Parathyroid adenoma (tissue), 2 donors: ENCODE results near the gene GALNT9.

Experiments used
- H2AFZ ChIP-seq: fragments of 300-600 bp; sonication (generic); one replicate; pipeline ENCODE4 v1.7.0; 2017; ENCODE audit warnings: antibody characterized with exemption, mild to moderate bottlenecking
- H3K27ac ChIP-seq: fragments of 300-600 bp; sonication (generic); one replicate; pipeline ENCODE4 v1.7.0; 2017
- H3K27me3 ChIP-seq: fragments of 300-600 bp; sonication (generic); one replicate; pipeline ENCODE4 v1.7.0; 2017; ENCODE audit warnings: low read length; ENCODE audit not compliant: control insufficient read depth, insufficient read depth
- H3K36me3 ChIP-seq: fragments of 300-600 bp; sonication (generic); one replicate; pipeline ENCODE4 v1.7.0; 2017; ENCODE audit warnings: low read length; ENCODE audit not compliant: control insufficient read depth, insufficient read depth
- H3K4me1 ChIP-seq: fragments of 300-600 bp; sonication (generic); one replicate; pipeline ENCODE4 v1.7.0; 2017; ENCODE audit warnings: control low read depth
- H3K4me2 ChIP-seq: fragments of 300-600 bp; sonication (generic); one replicate; pipeline ENCODE4 v1.7.0; 2017; ENCODE audit warnings: low read length
- H3K4me3 ChIP-seq: fragments of 300-600 bp; sonication (generic); one replicate; pipeline ENCODE4 v1.7.0; 2017; ENCODE audit warnings: low read depth, low read length
- H3K79me2 ChIP-seq: fragments of 300-600 bp; sonication (generic); one replicate; pipeline ENCODE4 v1.7.0; 2017; ENCODE audit warnings: control low read depth
- H3K9ac ChIP-seq: fragments of 300-600 bp; sonication (generic); one replicate; pipeline ENCODE4 v1.7.0; 2017; ENCODE audit warnings: mild to moderate bottlenecking
- H3K9me3 ChIP-seq: fragments of 300-600 bp; sonication (generic); one replicate; pipeline ENCODE4 v1.7.0; 2017; ENCODE audit warnings: low read length; ENCODE audit not compliant: control insufficient read depth
- TF ChIP-seq, protein P1 (sequence below): fragments of 300-600 bp; sonication (generic); IDR thresholded peaks from one replicate; pipeline ENCODE4 v1.7.0; 2017; ENCODE audit warnings: antibody characterized with exemption, mild to moderate bottlenecking
- donor health status: primary hyperparathyroidism.

The GALNT9 gene

DNA sequence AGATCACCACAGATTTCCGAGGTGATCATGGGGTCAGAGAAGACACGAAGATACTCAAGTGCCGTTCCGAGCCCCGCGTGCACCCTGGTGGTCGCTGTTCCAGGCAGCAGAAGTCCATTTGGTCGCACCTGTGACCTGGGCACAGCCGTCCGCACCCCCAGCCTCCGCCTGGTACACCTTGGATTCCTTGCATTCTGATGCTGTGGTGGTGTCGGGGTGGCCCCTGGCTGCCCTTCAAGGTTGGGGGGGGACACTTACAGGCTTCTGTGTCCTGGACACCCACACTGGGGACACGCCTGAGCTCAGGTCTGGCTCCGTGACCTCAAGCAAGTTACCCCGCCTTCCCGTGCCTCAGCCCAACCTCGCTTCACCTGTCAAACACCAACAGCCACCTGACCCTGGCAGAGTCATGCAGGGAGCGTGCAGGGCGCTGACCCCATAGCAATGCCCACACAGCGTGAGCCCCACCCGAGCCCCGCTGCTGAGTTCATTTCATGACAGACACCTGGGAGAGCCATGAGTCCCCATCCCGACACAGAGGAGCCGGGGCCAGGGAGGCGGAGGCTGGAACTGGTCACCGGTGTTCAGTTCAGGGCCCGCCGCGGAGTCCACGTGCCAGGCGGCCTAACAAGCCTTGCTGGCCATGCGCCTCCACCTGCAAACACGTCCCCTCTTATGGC is 17.9 kb upstream of the GALNT9 start:
- Histone ChIP-seq H3K36me3 (no peaks in the 10 kb centered on the region), H3K27ac (no peak overlapping the region), H3K79me2 (no peaks in the 10 kb centered on the region), H2AFZ (no peak overlapping the region), H3K4me3 (no peak overlapping the region), H3K4me1 (peaks cover 17% of the 10 kb centered on the region), H3K4me2 (no peak overlapping the region), H3K9ac (no peak overlapping the region), H3K9me3 (no peaks in the 10 kb centered on the region), H3K27me3 (no peaks in the 10 kb centered on the region)
- TF ChIP-seq, protein P1, sequence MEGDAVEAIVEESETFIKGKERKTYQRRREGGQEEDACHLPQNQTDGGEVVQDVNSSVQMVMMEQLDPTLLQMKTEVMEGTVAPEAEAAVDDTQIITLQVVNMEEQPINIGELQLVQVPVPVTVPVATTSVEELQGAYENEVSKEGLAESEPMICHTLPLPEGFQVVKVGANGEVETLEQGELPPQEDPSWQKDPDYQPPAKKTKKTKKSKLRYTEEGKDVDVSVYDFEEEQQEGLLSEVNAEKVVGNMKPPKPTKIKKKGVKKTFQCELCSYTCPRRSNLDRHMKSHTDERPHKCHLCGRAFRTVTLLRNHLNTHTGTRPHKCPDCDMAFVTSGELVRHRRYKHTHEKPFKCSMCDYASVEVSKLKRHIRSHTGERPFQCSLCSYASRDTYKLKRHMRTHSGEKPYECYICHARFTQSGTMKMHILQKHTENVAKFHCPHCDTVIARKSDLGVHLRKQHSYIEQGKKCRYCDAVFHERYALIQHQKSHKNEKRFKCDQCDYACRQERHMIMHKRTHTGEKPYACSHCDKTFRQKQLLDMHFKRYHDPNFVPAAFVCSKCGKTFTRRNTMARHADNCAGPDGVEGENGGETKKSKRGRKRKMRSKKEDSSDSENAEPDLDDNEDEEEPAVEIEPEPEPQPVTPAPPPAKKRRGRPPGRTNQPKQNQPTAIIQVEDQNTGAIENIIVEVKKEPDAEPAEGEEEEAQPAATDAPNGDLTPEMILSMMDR, result no peak

- H3K27ac ChIP-seq, result no peak overlapping the region
- TF ChIP-seq, protein P1, result no peak
Measured at GRCh38 chr12:132346471-132347175, 17.2 kb upstream of the GALNT9 start.

DNA sequence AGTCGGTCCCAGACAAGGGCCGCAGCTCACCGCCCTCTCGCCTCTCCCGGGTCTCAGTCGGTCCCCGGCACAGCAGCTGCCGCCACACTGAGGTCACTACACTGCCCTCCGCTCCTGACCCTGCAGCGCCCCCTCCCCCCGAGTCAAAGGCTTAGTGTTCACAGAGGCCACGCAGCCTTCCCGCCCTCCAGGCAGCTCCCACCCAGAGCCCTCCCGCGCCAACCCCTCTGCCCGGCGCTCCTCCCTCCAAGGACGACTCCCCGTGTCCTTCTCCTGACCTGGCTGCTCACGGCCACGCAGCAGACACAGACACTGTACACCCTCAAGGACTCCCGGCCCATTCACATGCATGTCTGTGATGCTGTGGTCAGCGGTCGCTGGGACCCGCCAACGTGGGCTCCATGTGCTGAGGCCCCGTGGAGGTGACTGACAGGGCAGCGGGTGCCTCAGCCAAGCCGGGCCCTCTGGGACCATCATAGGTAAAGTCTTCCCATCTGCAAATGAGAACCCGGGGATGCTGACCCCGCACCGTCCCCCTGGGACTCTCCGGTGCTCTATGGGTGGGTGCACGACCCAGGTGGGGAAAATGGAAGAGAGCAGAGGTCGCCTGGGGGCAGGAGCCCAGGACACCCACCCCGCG is 16.3 kb upstream of the GALNT9 start:
- Histone ChIP-seq H3K4me1 (peaks cover 2% of the 10 kb centered on the region), H3K9ac (no peak overlapping the region), H3K9me3 (no peaks in the 10 kb centered on the region), H3K4me3 (no peak overlapping the region), H3K79me2 (no peaks in the 10 kb centered on the region), H2AFZ (no peak overlapping the region), H3K36me3 (no peaks in the 10 kb centered on the region), H3K27ac (no peak overlapping the region), H3K27me3 (no peaks in the 10 kb centered on the region), H3K4me2 (no peak overlapping the region)
- TF ChIP-seq, protein P1, result no peak

More at GRCh38 chr12:132346471-132347175, 17.2 kb upstream of the GALNT9 start:
- no peak overlapping the region for H3K4me2 ChIP-seq
- H3K79me2 ChIP-seq, result no peaks in the 10 kb centered on the region
- no peaks in the 10 kb centered on the region for H3K36me3 ChIP-seq
- no peak overlapping the region for H2AFZ ChIP-seq
- H3K9me3 ChIP-seq, result no peaks in the 10 kb centered on the region
- no peak overlapping the region for H3K4me3 ChIP-seq
- peaks cover 11% of the 10 kb centered on the region for H3K4me1 ChIP-seq
- H3K27me3 ChIP-seq, result no peaks in the 10 kb centered on the region
- H3K9ac ChIP-seq, result no peak overlapping the region

DNA sequence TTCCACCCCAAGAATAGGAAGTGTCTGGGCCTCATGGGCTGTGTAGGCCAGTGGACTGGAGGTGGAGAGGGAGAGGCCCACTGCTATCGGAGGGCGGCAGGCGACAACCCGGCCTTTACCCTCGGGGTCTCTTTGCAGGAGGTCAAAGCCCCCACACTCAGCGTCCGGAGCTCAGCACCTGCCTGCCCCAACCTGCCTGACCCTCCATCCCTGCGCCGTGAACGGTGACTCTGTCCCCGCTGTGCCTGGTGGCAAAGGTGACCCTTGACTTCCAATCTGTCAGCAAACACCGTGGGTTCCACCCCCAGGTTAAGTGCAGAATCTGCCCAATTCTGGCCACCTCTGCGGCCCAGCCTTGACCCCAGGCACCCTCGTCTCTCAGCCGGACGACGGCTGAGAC is 15.7 kb upstream of the GALNT9 start:
- Histone ChIP-seq H3K79me2 (no peaks in the 10 kb centered on the region), H3K9me3 (no peaks in the 10 kb centered on the region), H3K27ac (no peak overlapping the region), H3K36me3 (no peaks in the 10 kb centered on the region), H3K27me3 (no peaks in the 10 kb centered on the region), H3K4me2 (no peak overlapping the region), H3K9ac (no peak overlapping the region), H3K4me1 (no peaks in the 10 kb centered on the region), H3K4me3 (no peak overlapping the region), H2AFZ (no peak overlapping the region)
- TF ChIP-seq, protein P1, result no peak
